ENCODE data around the gene PPM1D.

The PPM1D gene

GRCh38 chr17:60628252-60628889 lies 28.4 kb downstream of the PPM1D start:
- no peak overlapping the region for H3K27ac ChIP-seq
- no peak for TF ChIP-seq CTCF (conservative IDR thresholded peaks at IDR 0.05)

GRCh38 chr17:60629120-60629519 lies 29.1 kb downstream of the PPM1D start:
- H3K27ac ChIP-seq = no peak overlapping the region
- TF ChIP-seq CTCF (conservative IDR thresholded peaks at IDR 0.05) = no peak

GRCh38 chr17:60630352-60630751 lies 30.4 kb downstream of the PPM1D start:
- no peak for TF ChIP-seq CTCF (conservative IDR thresholded peaks at IDR 0.05)
- H3K27ac ChIP-seq = peak overlapping the region; percentile 71

- H3K27ac ChIP-seq = peak overlapping the region; percentile 71
- TF ChIP-seq CTCF (conservative IDR thresholded peaks at IDR 0.05) = no peak
Observed at GRCh38 chr17:60631119-60631518, 31.1 kb downstream of the PPM1D start.

GRCh38 chr17:60637683-60638082 lies 37.7 kb downstream of the PPM1D start:
- H3K27ac ChIP-seq = no peak overlapping the region

GRCh38 chr17:60639019-60639330 lies 39.0 kb downstream of the PPM1D start:
- H3K27ac ChIP-seq = no peak overlapping the region

More at GRCh38 chr17:60637683-60638082, 37.7 kb downstream of the PPM1D start:
- no peak for TF ChIP-seq CTCF (conservative IDR thresholded peaks at IDR 0.05)

GRCh38 chr17:60640503-60640902 lies 40.5 kb downstream of the PPM1D start:
- no peak overlapping the region for H3K27ac ChIP-seq
- peak; percentile 61 for TF ChIP-seq CTCF (conservative IDR thresholded peaks at IDR 0.05)

More at GRCh38 chr17:60639019-60639330, 39.0 kb downstream of the PPM1D start:
- peak; percentile 59 for TF ChIP-seq CTCF (conservative IDR thresholded peaks at IDR 0.05)
